ENCODE results near the gene INSYN2B.

- no peak for TF ChIP-seq CTCF (IDR thresholded peaks at IDR 0.05)
- no peak for TF ChIP-seq POLR2A (IDR thresholded peaks at IDR 0.05)
These were observed 45.6 kb upstream of the INSYN2B start for GRCh38 chr5:170025853-170026252.
